Right renal pelvis (tissue), 4 donors: ENCODE measurements around the gene PIF1. TPM values are rescaled to one million over a fixed set of nuclear protein-coding genes. Genes with fewer than 3 reads are reported as not detected.

ENCODE experiments used
- DNase-seq, 4 donors: peaks; one replicate each; pipeline ENCODE4 v3.0.0-alpha.2; 2013; ENCODE audit warnings: low read depth in 4 of 4, low spot score in 3 of 4, missing footprints in 1 of 4
- polyA plus RNA-seq, 4 donors: library from polyadenylated mRNA; unstranded; fragments of 120-200 nt; gene quantifications; one replicate each; pipeline ENCODE4 v1.2.1, GENCODE V29; 2013; ENCODE audit not compliant: insufficient read length in 4 of 4

PIF1 gene
- polyA plus RNA-seq: 1 to 10 TPM; 5.9 to 9.2 (median 8.6) TPM

- DNase-seq: peak; percentile 92 to 98 (median 97)
Observed at GRCh38 chr15:64825431-64826294, at the start of gene PIF1. PIF1 (minus strand) TSS chr15:64825647; CDS start chr15:64824335, 1,312 bp downstream.

GRCh38 chr15:64870353-64870752 is 44.9 kb upstream of the PIF1 start:
- DNase-seq: no peak

- no peak for DNase-seq
Observed at GRCh38 chr15:64869501-64869900, 44.1 kb upstream of the PIF1 start.

- DNase-seq: no peak
Observed at GRCh38 chr15:64865998-64866520, 40.6 kb upstream of the PIF1 start.

GRCh38 chr15:64865126-64865997 is 39.9 kb upstream of the PIF1 start:
- no peak for DNase-seq

GRCh38 chr15:64864068-64864467 is 38.6 kb upstream of the PIF1 start:
- DNase-seq: no peak

GRCh38 chr15:64862408-64862807 is 37.0 kb upstream of the PIF1 start:
- no peak for DNase-seq

- no peak for DNase-seq
Observed at GRCh38 chr15:64861960-64862359, 36.5 kb upstream of the PIF1 start.

GRCh38 chr15:64861331-64861730 is 35.9 kb upstream of the PIF1 start:
- DNase-seq: no peak

GRCh38 chr15:64859226-64859625 is 33.8 kb upstream of the PIF1 start:
- no peak for DNase-seq

GRCh38 chr15:64858021-64858575 is 32.7 kb upstream of the PIF1 start:
- DNase-seq: no peak

- no peak for DNase-seq
Observed at GRCh38 chr15:64857421-64857820, 32.0 kb upstream of the PIF1 start.

GRCh38 chr15:64856429-64857145 is 31.1 kb upstream of the PIF1 start:
- no peak for DNase-seq

GRCh38 chr15:64855205-64855975 is 29.9 kb upstream of the PIF1 start:
- DNase-seq: no peak

GRCh38 chr15:64854526-64854925 is 29.1 kb upstream of the PIF1 start:
- no peak for DNase-seq

GRCh38 chr15:64854041-64854440 is 28.6 kb upstream of the PIF1 start:
- DNase-seq: no peak

- no peak for DNase-seq
Observed at GRCh38 chr15:64851503-64851840, 26.0 kb upstream of the PIF1 start.

GRCh38 chr15:64850778-64851502 is 25.5 kb upstream of the PIF1 start:
- DNase-seq: no peak
